ENCODE measurements around the gene NOS3.

The NOS3 gene

GRCh38 chr7:150990416-150991186 lies at the start of gene NOS3:
Gene NOS3 (plus strand): TSS chr7:150991017. CDS start chr7:150993804, 2,787 bp downstream.
- in situ Hi-C loops (cut with HindIII; ENCODE audit: low sequenced_read_pairs) = no loop called here
- no peak within 1 kb of the TSS for H3K4me3 ChIP-seq (ENCODE audit: low read depth, low read length)
- no peak for DNase-seq (ENCODE audit: low read depth)
- no peak for TF ChIP-seq CTCF (IDR thresholded peaks at IDR 0.05; ENCODE audit: low read depth, low read length, missing control alignments)

- TF ChIP-seq CTCF (IDR thresholded peaks at IDR 0.05; ENCODE audit: low read depth, low read length, missing control alignments) = no peak
- H3K4me3 ChIP-seq (ENCODE audit: low read depth, low read length) = no peak overlapping the region
- DNase-seq (ENCODE audit: low read depth) = no peak
- in situ Hi-C loops (cut with HindIII; ENCODE audit: low sequenced_read_pairs) = no loop called here
Measured at GRCh38 chr7:150941351-150942000, 49.3 kb upstream of the NOS3 start.

GRCh38 chr7:150942001-150942590 lies 48.7 kb upstream of the NOS3 start:
- in situ Hi-C loops (cut with HindIII; ENCODE audit: low sequenced_read_pairs) = no loop called here
- TF ChIP-seq CTCF (IDR thresholded peaks at IDR 0.05; ENCODE audit: low read depth, low read length, missing control alignments) = no peak
- H3K4me3 ChIP-seq (ENCODE audit: low read depth, low read length) = no peak overlapping the region
- no peak for DNase-seq (ENCODE audit: low read depth)

GRCh38 chr7:150942591-150943452 lies 48.0 kb upstream of the NOS3 start:
- H3K4me3 ChIP-seq (ENCODE audit: low read depth, low read length) = no peak overlapping the region
- in situ Hi-C loops (cut with HindIII; ENCODE audit: low sequenced_read_pairs) = no loop called here

GRCh38 chr7:150943453-150943814 lies 47.4 kb upstream of the NOS3 start:
- TF ChIP-seq CTCF (IDR thresholded peaks at IDR 0.05; ENCODE audit: low read depth, low read length, missing control alignments) = no peak
- in situ Hi-C loops (cut with HindIII; ENCODE audit: low sequenced_read_pairs) = no loop called here
- DNase-seq (ENCODE audit: low read depth) = no peak
- no peak overlapping the region for H3K4me3 ChIP-seq (ENCODE audit: low read depth, low read length)

More at GRCh38 chr7:150942591-150943452, 48.0 kb upstream of the NOS3 start:
- DNase-seq (ENCODE audit: low read depth) = no peak
- TF ChIP-seq CTCF (IDR thresholded peaks at IDR 0.05; ENCODE audit: low read depth, low read length, missing control alignments) = no peak
